OCI-LY7 (cell line): ENCODE measurements around the gene MAPK12.

ENCODE experiments used
- CTCF ChIP-seq: fragments of 200-600 bp; sonication (generic); conservative IDR thresholded peaks from 2 replicates; pipeline ENCODE4 v1.5.1; 2014; ENCODE audit warnings: mild to moderate bottlenecking, antibody characterized with exemption, low read length, moderate library complexity, mixed read lengths
- EZH2phosphoT487 ChIP-seq: fragments of 200-600 bp; sonication (generic); IDR thresholded peaks from 2 replicates; pipeline ENCODE4 v1.6.1; 2018; ENCODE audit warnings: low read depth, borderline replicate concordance, mild to moderate bottlenecking, mixed run types, antibody characterized with exemption, low read length, moderate library complexity, mixed read lengths

GRCh38 chr22:50301581-50301991, 40.1 kb upstream of the MAPK12 start:
- TF ChIP-seq CTCF (no peak), EZH2phosphoT487 (no peak)
